ENCODE data around the gene TNFSF12.

Gene TNFSF12

DNA sequence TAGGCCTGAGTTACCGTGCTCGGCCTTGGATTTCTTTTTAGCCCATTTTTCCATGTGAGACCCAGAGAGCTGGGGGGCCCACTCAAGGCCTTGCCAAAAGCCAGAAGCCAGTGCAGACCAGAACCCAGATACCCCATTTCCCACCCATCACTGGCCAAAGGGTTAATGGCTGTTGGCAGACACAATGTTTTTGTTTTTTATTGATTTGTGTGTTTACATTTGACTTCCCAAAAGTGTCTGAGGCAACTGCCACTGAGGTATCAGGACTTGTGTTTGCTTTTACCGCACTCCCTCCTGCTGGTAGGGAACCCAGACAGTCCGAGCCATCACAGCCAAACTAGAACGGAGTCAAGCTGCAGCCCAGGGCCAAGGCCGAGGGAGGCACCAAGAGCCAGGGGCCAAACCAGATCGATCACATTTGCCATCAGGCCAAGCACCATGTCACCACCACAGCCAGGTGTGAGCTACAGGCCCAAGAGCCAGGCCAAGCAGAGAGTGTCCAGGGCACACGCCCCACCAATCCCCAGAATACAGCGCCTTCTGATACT is 7.7 kb upstream of the TNFSF12 start:
- intact Hi-C loops (cut with DNase I): no loop called here
- no peak for DNase-seq

DNA sequence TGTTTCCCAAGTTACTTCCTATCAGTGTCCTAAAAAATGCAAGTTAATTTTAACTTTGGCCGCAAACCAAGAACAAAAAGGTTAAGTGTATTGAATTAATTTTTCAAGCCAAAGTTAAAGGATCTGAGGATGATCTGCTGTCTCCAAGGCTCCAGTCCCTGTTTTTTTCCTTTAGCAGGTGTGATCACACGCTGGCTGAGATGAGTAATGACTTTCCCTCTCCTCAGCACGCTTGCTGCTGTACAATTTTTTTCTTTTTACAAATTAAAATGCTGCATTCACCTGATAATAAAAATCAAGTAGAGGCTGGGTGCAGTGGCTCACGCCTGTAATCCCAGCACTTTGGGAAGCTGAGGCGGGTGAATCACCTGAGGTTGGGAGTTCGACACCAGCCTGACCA is 3.9 kb upstream of the TNFSF12 start:
- DNase-seq: no peak
- intact Hi-C loops (cut with DNase I): no loop called here

DNA sequence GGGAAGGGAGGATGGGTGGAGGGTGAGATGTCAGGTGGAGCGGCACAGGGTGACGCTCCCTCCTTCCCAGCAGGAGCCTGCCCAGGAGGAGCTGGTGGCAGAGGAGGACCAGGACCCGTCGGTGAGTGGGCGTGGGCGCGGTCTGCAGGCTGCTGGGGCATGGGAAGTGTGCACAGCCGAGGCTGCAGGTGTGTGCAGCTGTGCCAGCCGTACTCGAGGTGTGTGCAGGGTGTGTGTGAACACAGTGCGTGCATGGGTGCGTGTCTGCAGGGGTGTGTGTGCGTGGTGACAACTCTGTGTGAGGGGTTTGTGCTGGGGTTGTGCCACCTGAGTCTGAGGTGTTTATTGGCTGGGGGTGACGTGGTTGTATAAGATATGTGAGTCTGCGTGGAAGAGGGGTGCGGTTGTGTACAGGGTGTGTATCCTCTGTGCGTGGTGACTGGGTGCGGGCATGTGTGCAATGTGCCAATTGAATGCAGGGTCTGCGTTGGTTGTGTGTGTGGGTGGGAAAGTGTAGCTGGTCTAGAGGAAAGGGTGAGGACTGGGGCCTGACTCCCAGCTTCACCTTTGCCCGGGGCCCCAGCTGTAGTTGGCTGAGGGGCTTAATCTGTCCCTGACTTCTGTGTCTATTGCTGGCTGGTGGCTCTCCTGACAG is 670 bp downstream of the TNFSF12 start:
- intact Hi-C loops (cut with DNase I): no loop called here
- DNase-seq: peak in 4 of 10 donors; percentile 30 to 88 (median 56)

- DNase-seq: no peak
- intact Hi-C loops (cut with DNase I): no loop called here
These were observed 1.5 kb downstream of the TNFSF12 start for GRCh38 chr17:7550344-7550743.

- intact Hi-C loops (cut with DNase I): no loop called here
- no peak for DNase-seq
These were observed 2.5 kb downstream of the TNFSF12 start for GRCh38 chr17:7551396-7551795.

DNA sequence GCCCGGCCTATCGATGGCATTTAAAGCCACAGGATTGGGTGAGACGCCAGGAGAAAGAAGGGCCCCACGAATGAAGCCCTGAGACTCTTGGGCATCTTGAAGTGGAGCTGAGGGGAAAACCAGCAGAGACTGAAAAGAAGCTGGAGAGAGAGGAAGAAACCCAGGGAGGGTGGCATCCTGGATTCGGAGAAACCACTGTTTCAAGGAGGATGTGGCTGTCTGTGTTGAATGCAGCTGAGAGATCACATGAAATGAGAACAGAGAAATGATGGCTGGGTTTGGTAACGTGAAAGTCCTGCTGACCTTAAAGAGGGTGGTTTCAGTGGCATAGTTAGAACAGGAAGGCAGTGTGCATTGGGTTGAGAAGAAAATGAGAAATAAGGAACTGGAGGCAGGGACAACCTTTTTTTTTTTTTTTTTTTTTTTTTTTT is 3.8 kb downstream of the TNFSF12 start:
- intact Hi-C loops (cut with DNase I): no loop called here
- DNase-seq: no peak

GRCh38 chr17:7553356-7553755 is 4.5 kb downstream of the TNFSF12 start:
- intact Hi-C loops (cut with DNase I): no loop called here
- no peak for DNase-seq

- intact Hi-C loops (cut with DNase I): no loop called here
- no peak for DNase-seq
These were observed 6.6 kb downstream of the TNFSF12 start for GRCh38 chr17:7555320-7555948.

DNA sequence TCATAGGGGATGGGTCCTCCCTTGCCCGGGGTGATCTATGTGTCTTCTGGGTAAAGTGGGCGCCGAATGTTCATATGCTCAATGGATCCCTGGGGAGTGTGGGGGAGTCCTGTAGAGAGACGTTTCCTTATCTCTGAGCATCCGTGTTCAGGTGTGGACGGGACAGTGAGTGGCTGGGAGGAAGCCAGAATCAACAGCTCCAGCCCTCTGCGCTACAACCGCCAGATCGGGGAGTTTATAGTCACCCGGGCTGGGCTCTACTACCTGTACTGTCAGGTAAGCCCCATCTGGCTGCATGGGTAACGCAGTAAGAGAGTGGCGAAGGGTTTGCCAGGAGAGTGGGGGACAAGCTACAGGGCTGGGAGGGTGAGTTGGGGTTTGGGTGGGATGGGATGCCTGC is 7.8 kb downstream of the TNFSF12 start:
- DNase-seq: no peak
- intact Hi-C loops (cut with DNase I): no loop called here

GRCh38 chr17:7557147-7557764 is 8.4 kb downstream of the TNFSF12 start:
- intact Hi-C loops (cut with DNase I): no loop called here
- no peak for DNase-seq

GRCh38 chr17:7557775-7558543 is 9.1 kb downstream of the TNFSF12 start:
- intact Hi-C loops (cut with DNase I): no loop called here
- DNase-seq: peak; percentile 44 to 96 (median 76)

DNA sequence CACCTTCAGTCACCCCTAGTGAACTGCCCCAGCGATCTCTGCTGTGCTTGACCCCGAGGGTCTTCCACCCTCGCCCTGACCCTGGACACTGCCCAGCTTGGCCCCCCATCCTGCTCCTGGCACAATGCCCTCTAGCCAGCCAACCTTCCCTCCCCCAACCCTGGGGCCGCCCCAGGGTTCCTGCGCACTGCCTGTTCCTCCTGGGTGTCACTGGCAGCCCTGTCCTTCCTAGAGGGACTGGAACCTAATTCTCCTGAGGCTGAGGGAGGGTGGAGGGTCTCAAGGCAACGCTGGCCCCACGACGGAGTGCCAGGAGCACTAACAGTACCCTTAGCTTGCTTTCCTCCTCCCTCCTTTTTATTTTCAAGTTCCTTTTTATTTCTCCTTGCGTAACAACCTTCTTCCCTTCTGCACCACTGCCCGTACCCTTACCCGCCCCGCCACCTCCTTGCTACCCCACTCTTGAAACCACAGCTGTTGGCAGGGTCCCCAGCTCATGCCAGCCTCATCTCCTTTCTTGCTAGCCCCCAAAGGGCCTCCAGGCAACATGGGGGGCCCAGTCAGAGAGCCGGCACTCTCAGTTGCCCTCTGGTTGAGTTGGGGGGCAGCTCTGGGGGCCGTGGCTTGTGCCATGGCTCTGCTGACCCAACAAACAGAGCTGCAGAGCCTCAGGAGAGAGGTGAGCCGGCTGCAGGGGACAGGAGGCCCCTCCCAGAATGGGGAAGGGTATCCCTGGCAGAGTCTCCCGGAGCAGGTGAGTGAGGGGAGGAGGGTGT is 9.9 kb downstream of the TNFSF12 start, which contains the start of gene TNFSF13:
Gene TNFSF13, plus strand, starts transcription at position 207 of the 776 bp plus-strand sequence. Its CDS starts 290 bp downstream, at position 497.
- intact Hi-C loops (cut with DNase I): no loop called here

DNA sequence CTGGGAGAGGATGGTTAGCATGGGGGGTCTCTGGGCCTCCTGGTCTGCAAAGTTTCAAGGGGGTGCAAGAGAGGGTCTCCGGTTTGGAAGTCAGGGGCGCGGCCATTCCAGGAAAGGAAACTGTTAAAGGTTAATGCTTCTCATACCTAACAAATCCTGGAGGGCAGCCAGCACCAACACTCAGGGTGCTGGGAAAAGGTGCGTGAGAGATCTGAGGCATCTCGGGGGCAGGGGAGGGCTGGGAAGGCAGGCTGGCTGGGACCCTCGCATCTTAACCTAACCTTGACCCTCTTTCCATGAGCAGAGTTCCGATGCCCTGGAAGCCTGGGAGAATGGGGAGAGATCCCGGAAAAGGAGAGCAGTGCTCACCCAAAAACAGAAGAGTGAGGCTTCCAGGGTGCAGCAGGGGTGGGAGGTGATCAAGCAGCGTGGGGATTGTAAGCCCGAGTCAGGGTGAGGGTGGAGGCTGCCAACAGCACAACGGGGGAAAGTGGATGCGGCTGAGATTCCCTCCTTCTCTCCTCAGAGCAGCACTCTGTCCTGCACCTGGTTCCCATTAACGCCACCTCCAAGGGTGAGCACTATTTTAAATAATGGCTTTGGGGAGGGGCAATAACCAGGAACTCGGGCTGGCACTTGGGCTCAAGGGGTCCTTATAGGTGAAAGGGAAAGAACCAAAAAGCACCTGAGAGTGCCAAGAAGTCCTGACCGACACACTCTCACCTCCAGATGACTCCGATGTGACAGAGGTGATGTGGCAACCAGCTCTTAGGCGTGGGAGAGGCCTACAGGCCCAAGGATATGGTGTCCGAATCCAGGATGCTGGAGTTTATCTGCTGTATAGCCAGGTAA is 10.7 kb downstream of the TNFSF12 start:
- intact Hi-C loops (cut with DNase I): loop anchor here (5.0 kb wide), 1 partner anchor 207 kb away; the partner anchor contains the start of gene KCTD11
- peak in 1 of 10 donors; percentile 42 for DNase-seq

More for the DNA sequence above, 9.9 kb downstream of the TNFSF12 start, which contains the start of gene TNFSF13:
- peak in 1 of 10 donors; percentile 61 for DNase-seq

GRCh38 chr17:7560172-7561027 is 11.5 kb downstream of the TNFSF12 start:
- DNase-seq: peak in 5 of 10 donors; percentile 40 to 88 (median 57)
- intact Hi-C loops (cut with DNase I): loop anchor here (1.0 to 5.0 kb wide), 3 partner anchors 46 to 208 kb away; partner anchors contain the start of genes KCTD11 and POLR2A

- DNase-seq: peak; percentile 77 to 98 (median 90)
- intact Hi-C loops (cut with DNase I): loop anchor here (1.0 to 5.0 kb wide), 3 partner anchors 47 to 209 kb away; partner anchors contain the start of genes KCTD11 and POLR2A
These were observed 12.2 kb downstream of the TNFSF12 start for GRCh38 chr17:7561028-7561575.

GRCh38 chr17:7561589-7562207 is 12.8 kb downstream of the TNFSF12 start, which contains the start of gene SENP3:
Gene SENP3 (plus strand): TSS chr17:7561919. CDS start chr17:7563077, 1,158 bp downstream.
- peak; percentile 82 to 98 (median 86) for DNase-seq
- intact Hi-C loops (cut with DNase I): loop anchor here (1.0 to 5.0 kb wide), 3 partner anchors 47 to 209 kb away; partner anchors contain the start of genes KCTD11 and POLR2A
